ENCODE data around the gene TRABD2B.
"Not testable (repeated sequence)": the region's sequence is repeated elsewhere in the genome, so short reads cannot be mapped to it uniquely, and the experiment has no call there.

The TRABD2B gene

DNA sequence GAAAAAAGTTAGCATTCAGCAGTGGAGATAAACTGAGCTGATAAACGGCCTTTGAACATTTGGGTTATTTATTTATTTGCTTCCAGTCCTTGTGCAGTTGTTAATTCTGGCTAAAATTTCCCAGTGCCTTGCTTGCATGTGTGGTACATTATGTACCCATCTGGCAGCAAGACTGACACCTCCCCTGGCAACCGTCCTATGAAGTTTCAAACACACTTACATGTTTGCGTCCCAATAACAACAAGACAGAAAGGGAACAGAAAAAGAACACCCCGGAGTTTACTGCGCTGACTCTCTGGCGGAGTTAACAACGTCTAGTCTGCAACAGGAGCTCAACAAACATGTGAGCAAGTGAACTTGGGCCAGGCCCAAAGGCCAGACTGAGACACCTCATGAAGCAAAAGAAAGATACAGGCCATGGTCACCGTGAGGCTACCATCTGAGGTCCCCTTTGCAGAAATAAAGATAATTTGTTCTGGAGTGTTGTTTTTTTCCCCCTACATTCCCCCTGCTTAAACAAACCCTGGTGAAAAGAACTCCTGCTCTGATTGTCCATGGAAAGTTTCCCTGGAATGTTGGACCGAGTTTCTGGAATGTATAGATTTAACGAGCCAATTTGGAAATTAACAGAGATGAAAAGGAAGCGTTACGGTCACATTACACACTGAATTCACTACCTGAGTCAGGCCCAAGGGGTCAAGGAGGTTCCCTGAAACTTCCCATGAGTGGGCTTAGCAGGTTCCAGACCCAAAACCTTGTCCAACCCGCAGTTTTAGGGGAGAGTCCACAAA, 33.4 kb downstream of the TRABD2B start:
- DNase-seq: peak; percentile 56

- DNase-seq: no peak
These were observed 34.3 kb downstream of the TRABD2B start for GRCh38 chr1:47962750-47963492.

DNA sequence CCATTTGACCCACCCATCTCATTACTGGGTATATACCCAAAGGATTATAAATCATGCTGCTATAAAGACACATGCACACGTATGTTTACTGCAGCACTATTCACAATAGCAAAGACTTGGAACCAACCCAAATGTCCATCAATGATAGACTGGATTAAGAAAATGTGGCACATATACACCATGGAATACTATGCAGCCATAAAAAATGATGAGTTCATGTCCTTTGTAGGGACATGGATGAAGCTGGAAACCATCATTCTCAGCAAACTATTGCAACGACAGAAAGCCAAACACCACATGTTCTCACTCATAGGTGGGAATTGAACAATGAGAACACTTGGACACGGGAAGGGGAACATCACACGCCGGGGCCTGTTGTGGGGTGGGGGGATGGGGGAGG, 35.4 kb downstream of the TRABD2B start:
- not testable (repeated sequence) for DNase-seq

DNA sequence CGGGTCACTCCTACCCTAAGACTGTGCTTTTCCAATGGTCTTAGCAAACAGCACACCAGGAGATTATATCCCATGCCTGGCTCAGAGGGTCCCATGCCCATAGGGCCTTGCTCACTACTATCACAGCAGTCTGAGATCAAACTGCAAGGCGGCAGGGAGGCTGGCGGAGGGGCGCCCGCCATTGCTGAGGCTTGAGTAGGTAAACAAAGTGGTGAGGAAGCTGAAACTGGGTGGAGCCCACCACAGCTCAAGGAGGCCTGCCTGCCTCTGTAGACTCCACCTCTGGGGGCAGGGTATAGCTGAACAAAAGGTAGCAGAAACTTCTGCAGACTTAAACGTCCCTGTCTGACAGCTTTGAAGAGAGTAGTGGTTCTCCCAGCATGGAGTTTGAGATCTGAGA, 40.7 kb downstream of the TRABD2B start:
- DNase-seq: not testable (repeated sequence)

DNA sequence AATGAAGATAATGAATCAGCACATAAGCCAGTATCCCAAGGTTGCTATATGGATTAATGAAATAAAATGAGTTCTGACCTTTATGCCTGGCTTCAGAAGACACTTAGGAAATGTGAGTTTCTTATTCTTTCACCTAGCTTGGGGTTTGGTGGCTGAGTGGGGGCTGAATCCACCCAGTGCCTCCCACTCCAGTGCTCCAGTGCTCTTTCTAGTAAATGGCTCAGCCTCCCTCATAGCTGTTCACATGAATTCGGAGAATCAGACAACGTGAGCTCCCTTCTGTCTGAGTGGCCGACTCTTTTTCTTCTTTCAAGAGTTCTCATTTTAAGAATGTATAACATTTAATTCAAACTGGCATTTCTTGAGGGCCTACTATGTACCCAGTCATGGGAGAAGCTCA, 43.5 kb downstream of the TRABD2B start:
- DNase-seq: no peak

GRCh38 chr1:47951545-47952235, 45.5 kb downstream of the TRABD2B start:
- peak; percentile 43 for DNase-seq

DNA sequence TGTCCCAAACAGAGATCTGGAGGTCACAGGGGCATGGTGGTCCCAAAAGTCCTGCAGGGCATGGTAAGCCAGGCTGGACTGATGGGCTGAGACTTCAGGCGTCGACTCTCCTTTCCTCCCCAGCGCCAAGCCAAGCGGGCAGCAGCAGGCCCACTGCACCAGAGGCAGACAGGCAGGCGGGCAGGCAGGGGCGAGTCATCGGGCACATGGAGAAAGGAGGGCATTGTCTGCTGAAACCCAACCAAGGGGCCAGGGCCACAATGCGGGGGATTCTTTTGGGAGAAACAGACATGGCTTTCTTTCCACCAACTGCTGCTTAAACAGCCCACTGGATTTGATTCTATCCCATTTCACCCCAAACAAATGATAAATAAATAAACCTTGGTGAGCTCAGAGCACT, 46.2 kb downstream of the TRABD2B start:
- no peak for DNase-seq

DNA sequence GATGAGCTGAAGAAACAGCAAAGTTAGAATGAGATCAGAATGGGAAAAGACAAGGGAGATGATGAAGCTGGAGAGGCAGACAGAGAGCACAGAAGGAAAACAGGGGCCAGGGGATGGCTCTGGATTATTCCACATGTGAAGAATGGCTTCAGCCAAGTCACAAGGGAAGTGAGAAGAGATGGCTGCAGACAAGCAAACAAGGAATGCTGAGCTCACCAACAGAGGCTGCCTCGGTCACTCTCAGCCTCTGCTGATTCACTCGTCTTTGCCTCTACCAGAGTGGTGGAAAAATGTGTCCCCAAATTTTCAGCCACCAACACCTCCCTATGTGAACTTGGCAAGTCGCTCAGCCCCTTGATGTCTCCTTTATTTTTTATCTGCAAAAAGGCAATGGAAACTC, 46.7 kb downstream of the TRABD2B start:
- no peak for DNase-seq

DNA sequence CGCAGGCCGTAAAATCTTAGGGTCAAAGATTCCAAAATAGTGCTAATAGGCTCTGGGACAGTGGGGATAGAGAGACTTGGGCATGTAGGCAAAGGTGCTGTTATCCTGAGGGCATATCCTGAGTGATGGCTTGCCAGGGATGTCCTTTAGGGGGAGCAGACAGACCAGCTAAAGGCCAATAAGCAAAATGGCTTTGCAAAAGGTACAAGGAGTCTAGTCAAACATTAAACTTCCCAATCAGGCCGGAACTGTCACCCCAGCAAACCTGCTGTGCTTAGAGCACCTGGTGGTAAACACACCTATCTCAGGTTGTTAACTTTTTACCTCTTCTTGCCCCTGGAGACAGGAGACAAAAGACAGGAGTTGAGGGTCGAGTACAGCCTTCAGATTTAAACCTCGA, 49.1 kb downstream of the TRABD2B start:
- DNase-seq: peak; percentile 44

DNA sequence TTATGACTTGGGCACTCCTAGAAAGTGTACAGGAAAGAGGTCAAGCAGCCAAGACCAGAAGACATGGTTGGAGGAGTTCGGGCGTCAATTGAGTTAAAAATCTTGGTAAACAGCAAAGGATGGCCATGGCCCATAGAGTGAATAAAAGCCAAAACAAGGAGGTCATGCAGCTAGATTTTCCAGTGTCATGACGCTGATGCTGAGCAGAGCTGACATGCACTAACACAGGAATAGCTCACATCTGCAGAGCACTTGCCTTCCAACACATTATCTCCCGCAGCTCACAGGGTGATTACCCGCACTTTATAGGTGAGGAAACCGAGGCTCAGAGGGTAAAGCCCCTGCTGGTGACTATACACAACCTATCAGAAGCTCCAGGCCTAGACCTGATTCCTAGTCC, 49.7 kb downstream of the TRABD2B start:
- no peak for DNase-seq

DNA sequence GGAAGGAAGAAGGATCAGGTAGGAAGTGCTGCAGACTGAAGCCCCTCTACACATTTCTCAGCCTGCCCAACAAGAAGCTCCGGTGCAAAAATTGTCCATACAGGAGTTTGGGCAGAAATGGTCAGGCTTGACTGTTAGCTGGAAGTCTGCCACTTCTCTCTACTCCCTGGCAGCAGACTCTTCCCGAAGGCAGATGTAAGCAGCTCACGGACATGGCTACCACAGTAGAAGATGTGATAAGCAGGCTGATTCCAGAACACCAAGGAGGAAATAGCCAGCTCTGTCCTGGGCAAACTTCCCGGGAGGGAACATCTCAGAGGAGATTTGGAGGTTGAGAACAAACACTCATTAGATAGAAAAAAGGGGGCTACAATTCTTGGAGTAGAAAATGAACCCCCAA, 52.6 kb downstream of the TRABD2B start:
- DNase-seq: no peak

GRCh38 chr1:47942240-47942629, 55.0 kb downstream of the TRABD2B start:
- no peak for DNase-seq

DNA sequence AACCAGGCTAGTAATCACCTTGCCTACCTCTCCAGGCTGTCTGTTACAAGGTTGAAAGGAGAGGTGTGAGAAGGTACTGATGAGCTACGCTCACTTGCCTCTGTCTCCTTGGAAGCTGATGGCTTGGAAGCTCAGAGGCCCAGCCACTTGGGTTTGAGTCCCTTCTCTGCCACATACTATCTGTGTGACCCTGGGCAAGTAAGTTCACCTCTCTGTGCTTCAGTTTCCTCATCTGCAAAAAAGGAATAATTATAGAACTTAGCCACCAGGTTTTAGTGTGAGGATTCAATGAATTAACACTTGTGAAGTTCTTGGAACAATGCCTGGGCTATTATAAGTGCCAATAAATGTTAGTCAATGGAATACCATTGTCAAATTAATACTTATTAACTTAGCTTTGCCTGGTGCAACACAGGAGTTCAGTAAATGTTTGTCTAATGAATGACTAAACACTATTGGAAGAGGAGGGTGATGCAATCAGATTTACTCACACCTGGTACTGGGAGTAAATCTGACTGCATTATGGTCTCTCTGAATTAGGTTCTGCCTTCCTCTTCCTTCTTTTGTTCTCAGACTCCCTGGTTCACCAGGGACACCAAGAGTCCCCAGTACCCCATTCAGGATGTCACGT, 55.5 kb downstream of the TRABD2B start:
- DNase-seq: no peak

DNA sequence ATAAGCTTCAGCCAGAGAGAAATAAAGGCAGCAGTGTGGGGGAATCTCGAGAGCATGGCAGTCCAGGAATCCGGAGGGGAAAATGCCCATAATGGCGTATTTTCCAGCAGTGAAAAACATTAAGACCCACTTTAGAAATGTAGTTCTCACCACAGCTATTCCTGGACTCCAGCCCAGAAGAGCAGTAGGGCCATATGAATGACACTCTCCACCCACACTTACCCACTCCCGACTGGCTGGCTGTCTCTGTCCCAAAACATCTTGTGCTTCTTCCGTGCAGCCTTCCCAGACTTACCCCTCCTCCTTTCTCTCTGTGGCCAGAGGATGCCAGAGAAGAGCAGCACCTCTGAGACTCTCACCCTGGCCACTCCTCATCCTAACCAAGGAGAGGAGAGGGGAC, 56.4 kb downstream of the TRABD2B start:
- DNase-seq: no peak

DNA sequence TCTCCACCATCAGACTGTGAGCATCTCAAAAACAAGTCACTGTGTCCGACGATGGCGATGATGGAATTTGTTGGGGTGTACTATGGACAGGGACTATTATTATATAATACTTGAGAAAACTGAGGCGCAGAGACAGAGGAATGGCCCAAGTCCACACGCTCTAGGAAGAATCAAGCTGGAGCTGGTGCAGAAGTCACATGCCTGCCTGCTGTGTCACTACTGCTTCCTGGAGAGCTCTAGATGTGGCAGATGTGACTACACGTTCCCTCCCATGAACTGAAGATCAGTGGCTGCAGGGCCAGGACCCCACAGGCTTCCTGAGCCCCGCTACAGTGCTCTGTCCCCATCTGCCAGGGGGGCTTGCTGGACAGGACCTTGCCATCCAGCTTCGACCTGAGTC, 56.9 kb downstream of the TRABD2B start:
- DNase-seq: no peak

DNA sequence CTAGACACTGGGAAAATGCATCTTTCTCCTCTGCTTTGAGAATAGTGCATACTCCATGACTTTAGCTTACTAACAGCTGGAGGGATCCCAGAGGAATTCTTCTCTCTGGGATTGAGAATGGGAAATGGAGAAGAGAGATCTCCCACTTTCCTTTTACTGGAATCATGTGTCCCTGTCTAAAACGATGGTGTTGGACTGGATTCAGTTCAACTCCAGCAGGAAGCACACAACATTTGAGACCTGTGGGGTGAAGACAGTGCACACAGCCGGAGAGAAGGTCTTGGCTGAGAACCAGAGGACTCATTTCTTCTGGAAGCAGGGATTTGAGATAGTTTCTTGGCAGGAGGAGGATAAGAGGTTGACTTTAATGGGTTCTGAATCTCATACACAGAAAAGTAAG, 58.7 kb downstream of the TRABD2B start:
- no peak for DNase-seq

DNA sequence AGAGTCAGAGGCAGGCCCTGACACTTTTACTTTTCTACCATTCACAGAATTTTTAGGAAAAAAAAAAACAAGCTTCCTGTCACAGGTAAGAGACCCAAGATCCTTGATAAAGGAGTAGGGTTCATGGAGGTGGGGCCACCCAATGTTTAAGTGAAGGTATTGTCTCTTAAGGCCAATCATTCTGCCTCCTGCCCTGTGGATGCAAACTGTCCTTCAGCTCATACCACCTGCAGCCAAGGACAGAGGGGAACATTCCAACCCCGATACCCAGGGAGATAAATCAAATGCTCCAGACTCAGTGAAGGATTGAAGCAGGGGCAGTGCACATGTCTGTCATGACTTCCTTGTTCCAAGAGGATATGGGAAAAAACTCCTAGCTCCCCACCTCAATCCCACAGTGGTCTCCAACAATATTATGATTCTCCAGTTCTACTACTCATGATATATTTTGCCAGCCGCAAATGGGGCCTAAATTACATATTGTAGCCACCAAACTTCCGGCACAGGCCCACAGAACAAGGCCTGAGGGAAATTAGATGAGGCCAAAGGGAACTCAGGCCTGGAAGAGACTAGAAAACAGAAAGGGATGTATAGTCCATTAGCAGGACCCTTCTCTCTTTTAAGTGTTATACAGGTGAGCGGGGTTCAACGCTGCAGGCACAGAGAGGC, 59.5 kb downstream of the TRABD2B start:
- no peak for DNase-seq

- DNase-seq: no peak
These were observed 60.2 kb downstream of the TRABD2B start for GRCh38 chr1:47936916-47937551.

DNA sequence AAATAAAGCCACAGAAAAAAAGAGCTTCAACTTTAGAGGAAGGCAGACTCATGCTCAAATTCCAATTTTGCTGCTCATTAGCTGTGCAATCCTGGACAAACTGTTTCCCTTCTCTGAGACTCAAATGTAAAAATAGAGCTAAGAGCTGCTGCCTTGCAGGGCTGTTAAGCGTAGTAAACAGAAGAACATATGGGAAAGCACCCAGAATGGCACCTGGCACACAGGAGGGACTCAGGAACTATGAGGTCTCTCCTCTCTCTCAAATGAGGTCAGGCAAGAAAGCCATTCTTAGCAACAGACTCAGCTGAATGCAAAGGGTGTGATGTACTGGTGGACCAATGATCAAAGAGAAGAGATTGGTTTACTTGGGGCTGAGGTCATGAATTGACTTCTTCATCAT, 61.3 kb downstream of the TRABD2B start:
- no peak for DNase-seq

GRCh38 chr1:47935163-47935562, 62.0 kb downstream of the TRABD2B start:
- no peak for DNase-seq

DNA sequence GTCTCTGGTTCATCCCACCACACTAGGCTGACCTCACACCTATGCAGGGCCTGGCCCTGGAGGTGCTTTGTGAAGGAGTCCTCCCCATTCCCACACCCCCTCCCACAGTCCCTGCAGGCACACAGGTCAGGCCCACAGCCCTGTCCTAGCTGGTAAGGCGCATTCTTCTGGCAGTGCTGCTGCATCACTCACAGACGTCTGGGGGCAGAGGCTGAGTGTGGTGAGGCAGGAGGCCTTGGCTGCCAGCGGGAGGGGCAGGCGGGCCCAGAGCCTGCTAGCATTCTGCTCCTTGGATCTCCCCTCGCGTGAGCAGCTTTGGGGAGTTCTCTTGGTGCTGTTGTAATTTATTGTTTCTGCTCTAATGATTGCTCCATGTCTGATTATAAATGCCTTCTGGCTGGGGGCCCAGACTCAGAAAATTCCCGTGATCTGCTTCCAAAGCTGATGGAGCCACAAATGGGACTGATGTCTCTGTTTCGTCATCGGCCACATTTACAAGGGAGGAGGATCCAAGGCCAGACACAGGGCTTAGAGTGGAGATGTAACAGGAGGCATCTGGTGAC, 62.9 kb downstream of the TRABD2B start:
- DNase-seq: no peak

- no peak for DNase-seq
These were observed 64.4 kb downstream of the TRABD2B start for GRCh38 chr1:47932743-47933142.

Data from RPMI8226 (cell line).